Neural cell (in vitro differentiated cells): ENCODE measurements around the gene DCC.

Experiments
- CTCF ChIP-seq: fragments of 450-650 bp; IDR thresholded peaks from 2 replicates; pipeline ENCODE4 v1.5.1; 2014; ENCODE audit warnings: antibody characterized with exemption, mild to moderate bottlenecking, moderate library complexity; ENCODE audit not compliant: poor library complexity, severe bottlenecking
- EZH2 ChIP-seq: fragments of 200-600, 300-800 bp; shearing (Covaris generic), sonication (generic); IDR thresholded peaks from 2 replicates; pipeline ENCODE4 v1.6.1; 2014; ENCODE audit warnings: antibody characterized with exemption, low read length, borderline replicate concordance, mild to moderate bottlenecking; ENCODE audit not compliant: insufficient read depth, poor library complexity, severe bottlenecking
- SMC3 ChIP-seq: fragments of 450-650 bp; conservative IDR thresholded peaks from 2 replicates; pipeline ENCODE4 v1.6.1; 2014; ENCODE audit warnings: antibody characterized with exemption, mild to moderate bottlenecking, moderate library complexity; ENCODE audit not compliant: poor library complexity
- TF ChIP-seq, protein P1 (sequence below): IDR thresholded peaks from 2 replicates; pipeline ENCODE4 v1.6.1; 2012; ENCODE audit warnings: borderline replicate concordance

DNA sequence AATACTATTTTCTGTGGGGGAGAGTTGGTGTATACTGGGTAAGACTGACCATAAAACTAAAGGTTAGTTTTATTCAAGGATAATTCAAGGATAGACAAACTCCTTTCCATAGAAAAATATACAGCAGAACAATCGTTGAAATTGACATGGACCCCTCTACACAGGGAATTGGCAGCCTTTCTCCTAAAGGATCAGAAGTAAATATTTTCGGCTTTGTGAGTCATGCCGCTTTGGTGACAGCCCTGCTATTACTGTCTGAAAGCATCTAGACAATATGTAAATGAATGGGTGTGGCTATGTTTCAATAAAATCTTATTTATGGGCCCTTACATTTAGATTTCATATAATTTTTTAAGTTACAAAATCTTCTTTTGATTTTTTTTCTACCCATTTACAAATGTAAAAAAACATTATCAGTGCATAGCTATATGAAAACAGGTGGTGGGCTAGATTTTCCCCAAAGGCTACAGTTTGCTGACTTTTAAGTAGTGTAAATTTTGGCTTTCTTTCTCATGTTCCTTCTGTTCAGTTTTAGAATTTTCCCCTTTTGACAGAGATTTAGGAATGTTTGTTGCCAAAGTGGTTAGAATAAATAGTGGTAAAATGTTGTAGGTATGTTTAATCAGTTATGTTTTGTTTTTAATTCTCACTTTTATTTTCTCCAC, 270.6 kb downstream of the DCC start:
- TF ChIP-seq EZH2 (no peak), CTCF (no peak), SMC3 (no peak)
- TF ChIP-seq, protein P1, sequence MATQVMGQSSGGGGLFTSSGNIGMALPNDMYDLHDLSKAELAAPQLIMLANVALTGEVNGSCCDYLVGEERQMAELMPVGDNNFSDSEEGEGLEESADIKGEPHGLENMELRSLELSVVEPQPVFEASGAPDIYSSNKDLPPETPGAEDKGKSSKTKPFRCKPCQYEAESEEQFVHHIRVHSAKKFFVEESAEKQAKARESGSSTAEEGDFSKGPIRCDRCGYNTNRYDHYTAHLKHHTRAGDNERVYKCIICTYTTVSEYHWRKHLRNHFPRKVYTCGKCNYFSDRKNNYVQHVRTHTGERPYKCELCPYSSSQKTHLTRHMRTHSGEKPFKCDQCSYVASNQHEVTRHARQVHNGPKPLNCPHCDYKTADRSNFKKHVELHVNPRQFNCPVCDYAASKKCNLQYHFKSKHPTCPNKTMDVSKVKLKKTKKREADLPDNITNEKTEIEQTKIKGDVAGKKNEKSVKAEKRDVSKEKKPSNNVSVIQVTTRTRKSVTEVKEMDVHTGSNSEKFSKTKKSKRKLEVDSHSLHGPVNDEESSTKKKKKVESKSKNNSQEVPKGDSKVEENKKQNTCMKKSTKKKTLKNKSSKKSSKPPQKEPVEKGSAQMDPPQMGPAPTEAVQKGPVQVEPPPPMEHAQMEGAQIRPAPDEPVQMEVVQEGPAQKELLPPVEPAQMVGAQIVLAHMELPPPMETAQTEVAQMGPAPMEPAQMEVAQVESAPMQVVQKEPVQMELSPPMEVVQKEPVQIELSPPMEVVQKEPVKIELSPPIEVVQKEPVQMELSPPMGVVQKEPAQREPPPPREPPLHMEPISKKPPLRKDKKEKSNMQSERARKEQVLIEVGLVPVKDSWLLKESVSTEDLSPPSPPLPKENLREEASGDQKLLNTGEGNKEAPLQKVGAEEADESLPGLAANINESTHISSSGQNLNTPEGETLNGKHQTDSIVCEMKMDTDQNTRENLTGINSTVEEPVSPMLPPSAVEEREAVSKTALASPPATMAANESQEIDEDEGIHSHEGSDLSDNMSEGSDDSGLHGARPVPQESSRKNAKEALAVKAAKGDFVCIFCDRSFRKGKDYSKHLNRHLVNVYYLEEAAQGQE: no peak
